H1 (cell line): Measurements from ENCODE around the gene MCMBP. TPM values are rescaled to one million over a fixed set of nuclear protein-coding genes. Genes with fewer than 3 reads are reported as not detected.

Experiments used
- CTCF ChIA-PET: fragments of 300-600 bp; sonication (Branson Sonifier 250); formaldehyde crosslinking; loops from one replicate; lab custom pipeline; 2021; ENCODE audit not compliant: partially characterized antibody; lab: Charles Lee
- POLR2A ChIA-PET: fragments of 300-600 bp; sonication (Branson Sonifier 250); formaldehyde crosslinking; loops from one replicate; lab custom pipeline; 2021; ENCODE audit warnings: inconsistent platforms; ENCODE audit not compliant: partially characterized antibody; lab: Charles Lee
- DNase-seq, 2 experiments: peaks; one replicate each; pipeline versions ENCODE4 v3.0.0 to v3.0.0-alpha.2; 2010 to 2022; ENCODE audit warnings: low spot score in 2 of 2, low read depth in 1 of 2, mixed read lengths in 1 of 2
- FAIRE-seq: peaks from 2 replicates; lab custom pipeline; 2011; peaks lifted over from hg19 to GRCh38; lab: Jason Lieb, UNC
- H2AFZ ChIP-seq: 2 replicates; pipeline ENCODE4 v1.8.1; 2012; ENCODE audit warnings: low read length, inconsistent platforms
- H2AK5ac ChIP-seq: 2 replicates; pipeline ENCODE4 v1.6.1; 2013; ENCODE audit warnings: low read depth, low read length
- H2BK120ac ChIP-seq: replicated peaks from 2 replicates; pipeline ENCODE3; 2013; ENCODE audit warnings: low read depth, low read length, inconsistent platforms
- H2BK12ac ChIP-seq: 2 replicates; pipeline ENCODE4 v1.6.1; 2013; ENCODE audit warnings: low read depth, low read length
- H2BK15ac ChIP-seq: 2 replicates; pipeline ENCODE4 v1.6.1; 2013; ENCODE audit warnings: low read length
- H2BK20ac ChIP-seq: 2 replicates; pipeline ENCODE4 v1.6.1; 2013; ENCODE audit warnings: low read length
- H2BK5ac ChIP-seq: 2 replicates; pipeline ENCODE4 v1.6.1; 2013; ENCODE audit warnings: low read depth, low read length
- H3K14ac ChIP-seq: 2 replicates; pipeline ENCODE4 v1.6.1; 2013; ENCODE audit warnings: inconsistent platforms; ENCODE audit not compliant: insufficient read length
- H3K18ac ChIP-seq: 2 replicates; pipeline ENCODE4 v1.6.1; 2013; ENCODE audit warnings: low read length; ENCODE audit errors: extremely low read depth
- H3K23ac ChIP-seq: 2 replicates; pipeline ENCODE4 v1.6.1; 2013; ENCODE audit warnings: inconsistent platforms; ENCODE audit not compliant: insufficient read length
- H3K23me2 ChIP-seq: 2 replicates; pipeline ENCODE4 v1.6.1; 2013; ENCODE audit warnings: low read depth, low read length
- H3K27ac ChIP-seq: 2 replicates; pipeline ENCODE4 v1.6.1; 2011; ENCODE audit warnings: low read depth, low read length, inconsistent platforms
- H3K27me3 ChIP-seq, 4 experiments: replicated peaks in 1 of 4; 1 replicate in 1 of 4; 2 replicates in 3 of 4; pipeline versions ENCODE4 v1.6.1 to v1.8.1; 2011 to 2013; ENCODE audit warnings: low read length in 3 of 4, mild to moderate bottlenecking in 3 of 4, inconsistent platforms in 2 of 4, mixed read lengths in 2 of 4, moderate library complexity in 1 of 4; ENCODE audit not compliant: control insufficient read depth in 3 of 4, insufficient read depth in 3 of 4; ENCODE audit errors: extremely low read depth in 1 of 4
- H3K36me3 ChIP-seq, 4 experiments: 2 replicates each; pipeline versions ENCODE4 v1.6.1 to v1.8.1; 2011 to 2013; ENCODE audit warnings: mild to moderate bottlenecking in 4 of 4, low read length in 3 of 4, moderate library complexity in 2 of 4, control low read depth in 1 of 4, inconsistent platforms in 1 of 4; ENCODE audit not compliant: insufficient read depth in 4 of 4, control insufficient read depth in 2 of 4
- H3K4ac ChIP-seq: replicated peaks from 2 replicates; pipeline ENCODE3; 2013; ENCODE audit warnings: low read length, low read depth, mixed read lengths, inconsistent platforms; ENCODE audit not compliant: insufficient read length
- H3K4me1 ChIP-seq, 4 experiments: replicated peaks in 1 of 4; 1 replicate in 1 of 4; 2 replicates in 3 of 4; pipeline versions ENCODE4 v1.6.1 to v1.8.1; 2011 to 2013; ENCODE audit warnings: low read length in 3 of 4, inconsistent platforms in 2 of 4, mixed read lengths in 1 of 4; ENCODE audit not compliant: insufficient read depth in 4 of 4, control insufficient read depth in 3 of 4
- H3K4me2 ChIP-seq, 2 experiments: 2 replicates each; pipeline versions ENCODE4 v1.6.1 to v1.8.1; 2011 to 2013; ENCODE audit warnings: low read depth in 2 of 2, low read length in 2 of 2, control low read depth in 1 of 2, inconsistent platforms in 1 of 2, mild to moderate bottlenecking in 1 of 2; ENCODE audit not compliant: insufficient read depth in 1 of 2
- H3K4me3 ChIP-seq, 4 experiments: fragments of 200-600, 300-600 bp in 1 of 4; sonication (generic), shearing (Covaris generic), sonication (Bioruptor Twin) in 1 of 4; 2 replicates each; pipeline versions ENCODE4 v1.5.1 to v1.8.1; 2011 to 2016; ENCODE audit warnings: low read length in 4 of 4, low read depth in 3 of 4, control low read depth in 2 of 4, inconsistent platforms in 2 of 4, mild to moderate bottlenecking in 2 of 4, mixed read lengths in 1 of 4, moderate library complexity in 1 of 4; ENCODE audit not compliant: insufficient read depth in 2 of 4; ENCODE audit errors: extremely low read depth in 1 of 4
- H3K56ac ChIP-seq: replicated peaks from 2 replicates; pipeline ENCODE3; 2013; ENCODE audit warnings: low read depth, mild to moderate bottlenecking, mixed read lengths, low read length, inconsistent platforms; ENCODE audit not compliant: insufficient read length
- H3K79me1 ChIP-seq: 2 replicates; pipeline ENCODE4 v1.6.1; 2013; ENCODE audit warnings: low read depth, low read length, control low read depth
- H3K79me2 ChIP-seq, 2 experiments: 2 replicates each; pipeline versions ENCODE4 v1.6.1 to v1.8.1; 2012 to 2013; ENCODE audit warnings: low read length in 2 of 2, mild to moderate bottlenecking in 2 of 2, inconsistent platforms in 1 of 2; ENCODE audit not compliant: insufficient read depth in 2 of 2, control insufficient read depth in 1 of 2
- H3K9ac ChIP-seq, 4 experiments: replicated peaks in 1 of 4; 1 replicate in 1 of 4; 2 replicates in 3 of 4; pipeline versions ENCODE4 v1.6.1 to v1.8.1; 2011 to 2013; ENCODE audit warnings: low read depth in 3 of 4, low read length in 3 of 4, control low read depth in 2 of 4, mild to moderate bottlenecking in 2 of 4, moderate library complexity in 2 of 4, inconsistent platforms in 1 of 4; ENCODE audit errors: extremely low read depth in 1 of 4
- H3K9me3 ChIP-seq, 2 experiments: 2 replicates each; pipeline versions ENCODE4 v1.6.1 to v1.8.1; 2012 to 2013; ENCODE audit warnings: mild to moderate bottlenecking in 2 of 2, moderate library complexity in 2 of 2, control low read depth in 1 of 2, inconsistent platforms in 1 of 2, low read depth in 1 of 2, low read length in 1 of 2, mixed read lengths in 1 of 2; ENCODE audit not compliant: insufficient read depth in 2 of 2
- H4K20me1 ChIP-seq, 2 experiments: replicated peaks in 1 of 2; 2 replicates each; pipeline versions ENCODE3 to v1.8.1; 2011 to 2013; ENCODE audit warnings: inconsistent platforms in 2 of 2, low read length in 2 of 2, mild to moderate bottlenecking in 1 of 2; ENCODE audit not compliant: insufficient read depth in 2 of 2, control insufficient read depth in 1 of 2
- H4K5ac ChIP-seq: 2 replicates; pipeline ENCODE4 v1.6.1; 2013; ENCODE audit warnings: low read length, low read depth, mixed read lengths, inconsistent platforms; ENCODE audit not compliant: insufficient read length
- H4K8ac ChIP-seq: 2 replicates; pipeline ENCODE4 v1.8.0; 2013; ENCODE audit warnings: mild to moderate bottlenecking, moderate library complexity, low read length, inconsistent platforms; ENCODE audit not compliant: insufficient read depth; ENCODE audit errors: extremely low read depth
- H4K91ac ChIP-seq: replicated peaks from 2 replicates; pipeline ENCODE3; 2013; ENCODE audit warnings: low read length, mixed read lengths, inconsistent platforms; ENCODE audit not compliant: insufficient read length
- BACH1 ChIP-seq: IDR thresholded peaks from 2 replicates; pipeline ENCODE4 v1.6.1; 2012; ENCODE audit warnings: low read length, improper control_type of control experiment
- KDM4A ChIP-seq: IDR thresholded peaks from one replicate; pipeline ENCODE4 v1.7.1; 2012; ENCODE audit warnings: low read depth, mild to moderate bottlenecking, moderate library complexity, low read length, inconsistent platforms; ENCODE audit not compliant: severe bottlenecking
- SP4 ChIP-seq: IDR thresholded peaks from 2 replicates; pipeline ENCODE4 v1.6.1; 2012; ENCODE audit warnings: low read length, inconsistent platforms
- whole genome bisulfite sequencing, 2 experiments: shearing (Covaris generic) in 1 of 2; methylation state at CpG; one replicate each; pipeline versions ENCODE4 v1.1.6 to v1.1.7; 2013 to 2015; ENCODE audit warnings: low lambda C conversion rate in 2 of 2, mixed read lengths in 2 of 2, inconsistent platforms in 1 of 2, low coverage in 1 of 2, missing lambda C conversion rate in 1 of 2; ENCODE audit not compliant: insufficient replicate concordance in 2 of 2, insufficient coverage in 1 of 2, insufficient read length in 1 of 2; ENCODE audit errors: extremely low coverage in 1 of 2, missing lambda C conversion rate in 1 of 2; 5-methylcytosine and 5-hydroxymethylcytosine counted together
- polyA plus RNA-seq, 7 experiments: library from polyadenylated mRNA; depleted of rRNA in 3 of 7; stranded (reverse) in 5 of 7; unstranded in 2 of 7; fragments of >200 nt in 5 of 7; fragments of 200-250 nt in 2 of 7; gene quantifications; 1 replicate in 5 of 7; 2 replicates in 1 of 7; 4 replicates in 1 of 7; pipeline versions ENCODE4 v1.2.1 to v1.2.3, GENCODE V29; 2011 to 2013; ENCODE audit warnings: missing spikeins in 2 of 7, mixed read lengths in 2 of 7
- total RNA-seq: library from RNA; stranded (reverse); fragmentation: NEBNext Ultra II Directional; extraction: Animal tissue kit (Norgen Biotek cat#: 25700); gene quantifications from 2 replicates; pipeline ENCODE4 v1.2.1, GENCODE V29; 2021
- TF ChIP-seq, protein P1 (sequence below): IDR thresholded peaks from 2 replicates; pipeline ENCODE4 v1.6.1; 2012; ENCODE audit warnings: inconsistent platforms

The MCMBP gene
- total and polyA plus RNA-seq, 2 of the 8 experiments (the other 6 are each of a cell fraction or from before 2014, with no cell fraction given): 67.3 to 81.7 TPM

DNA sequence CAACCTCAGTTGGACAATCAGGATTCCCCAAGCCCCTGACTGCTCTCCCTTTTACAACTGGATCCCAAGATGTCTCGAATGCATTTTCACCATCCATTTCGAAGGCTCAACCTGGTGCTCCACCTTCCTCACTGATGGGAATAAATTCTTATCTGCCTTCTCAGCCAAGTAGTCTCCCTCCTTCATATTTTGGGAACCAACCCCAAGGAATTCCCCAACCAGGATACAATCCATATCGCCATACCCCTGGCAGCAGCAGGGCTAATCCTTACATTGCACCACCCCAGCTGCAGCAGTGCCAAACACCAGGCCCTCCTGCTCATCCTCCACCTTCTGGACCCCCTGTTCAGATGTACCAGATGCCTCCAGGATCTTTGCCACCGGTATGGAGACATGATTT, 25.9 kb upstream of the MCMBP start:
- H4K5ac ChIP-seq: no peak overlapping the region
- TF ChIP-seq KDM4A (no peak), SP4 (no peak), BACH1 (no peak)
- TF ChIP-seq, protein P1, sequence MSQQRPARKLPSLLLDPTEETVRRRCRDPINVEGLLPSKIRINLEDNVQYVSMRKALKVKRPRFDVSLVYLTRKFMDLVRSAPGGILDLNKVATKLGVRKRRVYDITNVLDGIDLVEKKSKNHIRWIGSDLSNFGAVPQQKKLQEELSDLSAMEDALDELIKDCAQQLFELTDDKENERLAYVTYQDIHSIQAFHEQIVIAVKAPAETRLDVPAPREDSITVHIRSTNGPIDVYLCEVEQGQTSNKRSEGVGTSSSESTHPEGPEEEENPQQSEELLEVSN: no peak
- H3K56ac ChIP-seq: no peak overlapping the region
- DNase-seq (no peak), FAIRE-seq (no peak)
- WGBS, 2 experiments: 91% methylated on average over 4 of the region's 4 CpGs; no CpG with 5 or more reads in 1 of the 2 experiments
- no peak overlapping the region for H2BK15ac ChIP-seq
- H2AK5ac ChIP-seq: no peak overlapping the region
- H3K27me3 ChIP-seq: no peaks in the 10 kb centered on the region
- peaks cover 0 to 4% (median 0%) of the 10 kb centered on the region in 4 experiments; a peak in 2 of 7 replicates for H3K4me1 ChIP-seq
- peaks cover 23% of the 10 kb centered on the region for H3K79me1 ChIP-seq
- H2BK12ac ChIP-seq: no peak overlapping the region
- no peak overlapping the region for H4K91ac ChIP-seq
- H3K9ac ChIP-seq: no peak overlapping the region
- ChIA-PET CTCF (interaction anchor here (0.6 kb wide), 1 partner anchor 203 kb away, joined by 3 read pairs; no protein-coding TSS in a partner anchor), POLR2A (no interaction called here)
- H4K8ac ChIP-seq: no peak overlapping the region
- no peak overlapping the region for H3K23ac ChIP-seq
- peaks cover 0 to 11% of the 10 kb centered on the region in 2 experiments for H4K20me1 ChIP-seq
- H2AFZ ChIP-seq: no peak overlapping the region
- H3K79me2 ChIP-seq: peaks cover 22 to 75% of the 10 kb centered on the region in 2 experiments
- no peak overlapping the region for H3K4me3 ChIP-seq
- no peak overlapping the region for H2BK5ac ChIP-seq
- peaks cover 2 to 29% (median 16%) of the 10 kb centered on the region in 4 experiments for H3K36me3 ChIP-seq
- H3K4me2 ChIP-seq: no peak overlapping the region
- no peak overlapping the region for H2BK20ac ChIP-seq
- no peak overlapping the region for H2BK120ac ChIP-seq
- no peak overlapping the region for H3K14ac ChIP-seq
- no peak overlapping the region for H3K27ac ChIP-seq
- H3K9me3 ChIP-seq: no peaks in the 10 kb centered on the region
- H3K18ac ChIP-seq: no peak overlapping the region
- no peaks in the 10 kb centered on the region for H3K23me2 ChIP-seq
- H3K4ac ChIP-seq: no peak overlapping the region
